ENCODE results near the gene PIGZ. TPM values are rescaled to one million over a fixed set of nuclear protein-coding genes. Genes with fewer than 3 reads are reported as not detected.

The PIGZ gene
- total and polyA plus RNA-seq, 5 donors from 2014 or later = 0.34 to 0.47 (median 0.42) TPM; not detected in 1

- no peak overlapping the region for H3K4me3 Mint-ChIP-seq
- DNase-seq = no peak
- Histone ChIP-seq H3K27ac (ENCODE audit: insufficient read depth, low read length, poor library complexity, severe bottlenecking) (no peak overlapping the region), H3K4me1 (ENCODE audit: control insufficient read depth, insufficient read depth, low read length, poor library complexity, severe bottlenecking) (no peaks in the 10 kb centered on the region), H3K36me3 (ENCODE audit: control insufficient read depth, insufficient read depth, low read length) (peaks cover 50% of the 10 kb centered on the region), H3K4me3 (ENCODE audit: low read depth, low read length) (no peak overlapping the region), H3K27me3 (ENCODE audit: control insufficient read depth, insufficient read depth, low read length) (no peaks in the 10 kb centered on the region), H3K9me3 (ENCODE audit: control insufficient read depth in 2 of 2, low read length in 2 of 2) (no peaks in the 10 kb centered on the region)
- H3K36me3 Mint-ChIP-seq = peaks cover 30% of the 10 kb centered on the region
- no peaks in the 10 kb centered on the region for H3K27me3 Mint-ChIP-seq
- no peaks in the 10 kb centered on the region for H3K9me3 Mint-ChIP-seq
- no peaks in the 10 kb centered on the region for H3K4me1 Mint-ChIP-seq
- no peak for ATAC-seq (ENCODE audit: low read depth in 2 of 2)
- H3K27ac Mint-ChIP-seq = peak overlapping the region in 2 of 3 donors; percentile 15 to 32
Measured at GRCh38 chr3:196927571-196928453, 40.8 kb downstream of the PIGZ start.

- DNase-seq = no peak
- no peaks in the 10 kb centered on the region for H3K9me3 ChIP-seq (ENCODE audit: control insufficient read depth in 2 of 2, low read length in 2 of 2)
- Mint-ChIP-seq H3K4me1 (peaks cover 0 to 5% (median 1%) of the 10 kb centered on the region in 4 donors), H3K9me3 (peaks cover 0 to 4% (median 0%) of the 10 kb centered on the region in 7 donors), H3K27ac (peak overlapping the region in 2 of 3 donors; percentile 20 to 37), H3K4me3 (no peak overlapping the region), H3K36me3 (peaks cover 11% of the 10 kb centered on the region), H3K27me3 (no peaks in the 10 kb centered on the region)
- H3K36me3 ChIP-seq (ENCODE audit: control insufficient read depth, insufficient read depth, low read length) = peaks cover 26% of the 10 kb centered on the region
- ATAC-seq (ENCODE audit: low read depth in 2 of 2) = no peak
- H3K4me1 ChIP-seq (ENCODE audit: control insufficient read depth, insufficient read depth, low read length, poor library complexity, severe bottlenecking) = no peaks in the 10 kb centered on the region
- no peak overlapping the region for H3K27ac ChIP-seq (ENCODE audit: insufficient read depth, low read length, poor library complexity, severe bottlenecking)
- no peaks in the 10 kb centered on the region for H3K27me3 ChIP-seq (ENCODE audit: control insufficient read depth, insufficient read depth, low read length)
- no peak overlapping the region for H3K4me3 ChIP-seq (ENCODE audit: low read depth, low read length)
Measured at GRCh38 chr3:196920733-196921132, 47.9 kb downstream of the PIGZ start.

- no peaks in the 10 kb centered on the region for H3K27me3 ChIP-seq (ENCODE audit: control insufficient read depth, insufficient read depth, low read length)
- no peak overlapping the region for H3K27ac ChIP-seq (ENCODE audit: insufficient read depth, low read length, poor library complexity, severe bottlenecking)
- H3K4me3 ChIP-seq (ENCODE audit: low read depth, low read length) = no peak overlapping the region
- no peak for ATAC-seq (ENCODE audit: low read depth in 2 of 2)
- Mint-ChIP-seq H3K4me1 (peaks cover 0 to 5% (median 1%) of the 10 kb centered on the region in 4 donors), H3K36me3 (peaks cover 23% of the 10 kb centered on the region), H3K4me3 (no peak overlapping the region), H3K9me3 (peaks cover 0 to 4% (median 0%) of the 10 kb centered on the region in 7 donors), H3K27ac (no peak overlapping the region), H3K27me3 (no peaks in the 10 kb centered on the region)
- H3K36me3 ChIP-seq (ENCODE audit: control insufficient read depth, insufficient read depth, low read length) = peaks cover 29% of the 10 kb centered on the region
- no peak for DNase-seq
- no peaks in the 10 kb centered on the region for H3K4me1 ChIP-seq (ENCODE audit: control insufficient read depth, insufficient read depth, low read length, poor library complexity, severe bottlenecking)
- no peaks in the 10 kb centered on the region for H3K9me3 ChIP-seq (ENCODE audit: control insufficient read depth in 2 of 2, low read length in 2 of 2)
Measured at GRCh38 chr3:196918968-196919367, 49.7 kb downstream of the PIGZ start.

GRCh38 chr3:196916995-196917394, 51.6 kb downstream of the PIGZ start:
- Histone ChIP-seq H3K4me3 (ENCODE audit: low read depth, low read length) (no peak overlapping the region), H3K4me1 (ENCODE audit: control insufficient read depth, insufficient read depth, low read length, poor library complexity, severe bottlenecking) (peaks cover 3% of the 10 kb centered on the region), H3K27me3 (ENCODE audit: control insufficient read depth, insufficient read depth, low read length) (no peaks in the 10 kb centered on the region), H3K9me3 (ENCODE audit: control insufficient read depth in 2 of 2, low read length in 2 of 2) (no peaks in the 10 kb centered on the region), H3K36me3 (ENCODE audit: control insufficient read depth, insufficient read depth, low read length) (peaks cover 22% of the 10 kb centered on the region), H3K27ac (ENCODE audit: insufficient read depth, low read length, poor library complexity, severe bottlenecking) (no peak overlapping the region)
- no peak overlapping the region for H3K27ac Mint-ChIP-seq
- H3K27me3 Mint-ChIP-seq = no peaks in the 10 kb centered on the region
- peaks cover 5 to 9% (median 7%) of the 10 kb centered on the region in 4 donors for H3K4me1 Mint-ChIP-seq
- no peak overlapping the region for H3K4me3 Mint-ChIP-seq
- DNase-seq (no peak), ATAC-seq (ENCODE audit: low read depth in 2 of 2) (no peak)
- peaks cover 27% of the 10 kb centered on the region for H3K36me3 Mint-ChIP-seq
- peaks cover 0 to 4% (median 0%) of the 10 kb centered on the region in 7 donors for H3K9me3 Mint-ChIP-seq

- DNase-seq (no peak), ATAC-seq (ENCODE audit: low read depth in 2 of 2) (no peak)
- peaks cover 17% of the 10 kb centered on the region for H3K36me3 ChIP-seq (ENCODE audit: control insufficient read depth, insufficient read depth, low read length)
- Mint-ChIP-seq H3K27me3 (no peaks in the 10 kb centered on the region), H3K4me3 (no peak overlapping the region), H3K36me3 (peaks cover 31% of the 10 kb centered on the region), H3K27ac (no peak overlapping the region), H3K4me1 (peaks cover 5 to 16% (median 13%) of the 10 kb centered on the region in 4 donors), H3K9me3 (peaks cover 0 to 4% (median 0%) of the 10 kb centered on the region in 7 donors)
- H3K4me3 ChIP-seq (ENCODE audit: low read depth, low read length) = no peak overlapping the region
- no peaks in the 10 kb centered on the region for H3K27me3 ChIP-seq (ENCODE audit: control insufficient read depth, insufficient read depth, low read length)
- H3K27ac ChIP-seq (ENCODE audit: insufficient read depth, low read length, poor library complexity, severe bottlenecking) = no peak overlapping the region
- peaks cover 3% of the 10 kb centered on the region for H3K4me1 ChIP-seq (ENCODE audit: control insufficient read depth, insufficient read depth, low read length, poor library complexity, severe bottlenecking)
- H3K9me3 ChIP-seq (ENCODE audit: control insufficient read depth in 2 of 2, low read length in 2 of 2) = no peaks in the 10 kb centered on the region
Measured at GRCh38 chr3:196916221-196916620, 52.4 kb downstream of the PIGZ start.

- Histone ChIP-seq H3K36me3 (ENCODE audit: control insufficient read depth, insufficient read depth, low read length) (peaks cover 17% of the 10 kb centered on the region), H3K4me1 (ENCODE audit: control insufficient read depth, insufficient read depth, low read length, poor library complexity, severe bottlenecking) (peaks cover 3% of the 10 kb centered on the region), H3K27ac (ENCODE audit: insufficient read depth, low read length, poor library complexity, severe bottlenecking) (no peak overlapping the region), H3K4me3 (ENCODE audit: low read depth, low read length) (no peak overlapping the region), H3K27me3 (ENCODE audit: control insufficient read depth, insufficient read depth, low read length) (no peaks in the 10 kb centered on the region), H3K9me3 (ENCODE audit: control insufficient read depth in 2 of 2, low read length in 2 of 2) (no peaks in the 10 kb centered on the region)
- H3K9me3 Mint-ChIP-seq = peaks cover 0 to 4% (median 0%) of the 10 kb centered on the region in 7 donors
- H3K27me3 Mint-ChIP-seq = no peaks in the 10 kb centered on the region
- H3K36me3 Mint-ChIP-seq = peaks cover 36% of the 10 kb centered on the region
- H3K27ac Mint-ChIP-seq = no peak overlapping the region
- ATAC-seq (ENCODE audit: low read depth in 2 of 2) = no peak
- no peak overlapping the region for H3K4me3 Mint-ChIP-seq
- no peak for DNase-seq
- H3K4me1 Mint-ChIP-seq = peaks cover 11 to 23% (median 20%) of the 10 kb centered on the region in 4 donors
Measured at GRCh38 chr3:196915375-196915774, 53.3 kb downstream of the PIGZ start.

GRCh38 chr3:196914866-196915265, 53.8 kb downstream of the PIGZ start:
- Histone ChIP-seq H3K27ac (ENCODE audit: insufficient read depth, low read length, poor library complexity, severe bottlenecking) (no peak overlapping the region), H3K9me3 (ENCODE audit: control insufficient read depth in 2 of 2, low read length in 2 of 2) (no peaks in the 10 kb centered on the region), H3K4me3 (ENCODE audit: low read depth, low read length) (no peak overlapping the region), H3K36me3 (ENCODE audit: control insufficient read depth, insufficient read depth, low read length) (peaks cover 17% of the 10 kb centered on the region), H3K4me1 (ENCODE audit: control insufficient read depth, insufficient read depth, low read length, poor library complexity, severe bottlenecking) (peaks cover 3% of the 10 kb centered on the region), H3K27me3 (ENCODE audit: control insufficient read depth, insufficient read depth, low read length) (no peaks in the 10 kb centered on the region)
- ATAC-seq (ENCODE audit: low read depth in 2 of 2) (no peak), DNase-seq (no peak)
- H3K9me3 Mint-ChIP-seq = peaks cover 0 to 4% (median 0%) of the 10 kb centered on the region in 7 donors
- H3K4me3 Mint-ChIP-seq = no peak overlapping the region
- H3K27me3 Mint-ChIP-seq = no peaks in the 10 kb centered on the region
- H3K4me1 Mint-ChIP-seq = peaks cover 11 to 23% (median 20%) of the 10 kb centered on the region in 4 donors
- H3K36me3 Mint-ChIP-seq = peaks cover 38% of the 10 kb centered on the region
- no peak overlapping the region for H3K27ac Mint-ChIP-seq
